Adipocyte (in vitro differentiated cells): ENCODE results near the gene TMEM126A.

Source experiments
- DNase-seq: peaks from one replicate; pipeline ENCODE4 v3.0.0-alpha.2; 2015; ENCODE audit warnings: low read depth
- H3K27me3 ChIP-seq: replicated peaks from 2 replicates; pipeline ENCODE4 v1.7.0; 2013; ENCODE audit warnings: mild to moderate bottlenecking, low read length, moderate library complexity; ENCODE audit not compliant: control insufficient read depth, insufficient read depth
- H3K36me3 ChIP-seq: 2 replicates; pipeline ENCODE4 v1.7.0; 2013; ENCODE audit warnings: low read length, mild to moderate bottlenecking, moderate library complexity; ENCODE audit not compliant: control insufficient read depth, insufficient read depth, severe bottlenecking
- H3K4me1 ChIP-seq: 2 replicates; pipeline ENCODE4 v1.7.0; 2013; ENCODE audit warnings: mild to moderate bottlenecking, low read length, moderate library complexity; ENCODE audit not compliant: control insufficient read depth, insufficient read depth
- H3K4me3 ChIP-seq: 2 replicates; pipeline ENCODE4 v1.7.0; 2013; ENCODE audit warnings: mild to moderate bottlenecking, low read length, moderate library complexity
- H3K9ac ChIP-seq: 2 replicates; pipeline ENCODE4 v1.7.0; 2013; ENCODE audit warnings: mild to moderate bottlenecking, low read length, moderate library complexity
- H3K9me3 ChIP-seq: 2 replicates; pipeline ENCODE4 v1.7.0; 2013; ENCODE audit warnings: mild to moderate bottlenecking, low read length, moderate library complexity; ENCODE audit not compliant: control insufficient read depth

Gene TMEM126A

DNA sequence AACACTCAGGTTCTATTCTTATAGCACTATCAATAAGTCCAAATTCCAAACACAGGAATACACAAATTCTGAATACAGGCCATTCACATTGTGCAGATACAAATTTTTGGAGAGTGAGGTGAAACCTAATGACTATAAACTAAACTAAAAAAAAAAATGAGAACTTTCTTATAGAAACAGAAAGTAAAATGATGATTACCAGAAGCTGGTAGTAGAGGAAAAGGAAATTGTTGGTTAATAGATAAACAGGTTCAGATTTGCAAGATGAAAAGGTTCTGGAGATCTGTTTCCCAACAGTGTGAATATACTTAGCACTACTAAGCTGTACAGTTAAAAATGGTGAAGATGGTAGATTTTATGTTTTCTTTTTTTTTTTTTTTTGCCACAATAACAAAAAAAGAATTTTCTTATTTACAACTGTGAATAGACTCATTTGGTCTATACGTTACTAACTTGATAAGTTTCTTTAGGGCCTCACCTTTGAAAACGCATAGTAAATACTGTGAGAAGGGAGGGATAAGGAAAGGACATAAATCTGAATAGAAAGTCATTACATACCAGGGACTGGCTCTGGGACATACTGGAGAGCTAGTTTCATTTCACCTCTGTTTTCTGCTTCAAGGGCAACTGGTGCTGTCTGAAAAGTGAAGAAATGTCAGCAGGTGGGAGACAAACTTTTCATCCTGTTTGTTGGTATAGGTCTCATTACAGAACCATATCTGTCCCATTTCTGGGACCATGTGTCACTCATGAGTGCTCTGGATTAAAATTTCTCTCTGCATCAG is 52.4 kb downstream of the TMEM126A start:
- Histone ChIP-seq H3K36me3 (no peaks in the 10 kb centered on the region), H3K9ac (no peak overlapping the region), H3K27me3 (no peaks in the 10 kb centered on the region), H3K4me3 (no peak overlapping the region), H3K9me3 (peaks cover 2% of the 10 kb centered on the region), H3K4me1 (no peaks in the 10 kb centered on the region)
- no peak for DNase-seq

DNA sequence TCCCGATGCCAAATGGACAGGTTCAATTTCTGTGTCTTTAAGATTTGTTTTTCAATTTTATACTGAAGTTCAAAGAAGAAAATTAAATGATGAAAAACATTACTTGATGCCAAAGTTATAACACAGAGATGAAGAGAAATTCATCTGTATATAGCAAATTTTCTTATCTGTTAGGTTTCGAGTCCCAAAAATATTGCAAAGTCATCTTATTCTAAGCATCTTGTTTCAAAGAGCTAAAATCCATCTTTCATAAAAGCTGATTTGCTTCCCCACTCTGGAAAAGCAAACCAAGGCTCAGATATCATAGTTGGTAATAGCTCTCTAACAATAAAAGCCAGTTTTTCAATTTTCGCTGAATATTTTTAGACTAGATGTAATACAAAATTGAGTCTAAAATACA is 57.2 kb downstream of the TMEM126A start:
- Histone ChIP-seq H3K9ac (no peak overlapping the region), H3K9me3 (peaks cover 2% of the 10 kb centered on the region), H3K27me3 (no peaks in the 10 kb centered on the region), H3K36me3 (no peaks in the 10 kb centered on the region), H3K4me3 (no peak overlapping the region), H3K4me1 (peaks cover 7% of the 10 kb centered on the region)
- no peak for DNase-seq

DNA sequence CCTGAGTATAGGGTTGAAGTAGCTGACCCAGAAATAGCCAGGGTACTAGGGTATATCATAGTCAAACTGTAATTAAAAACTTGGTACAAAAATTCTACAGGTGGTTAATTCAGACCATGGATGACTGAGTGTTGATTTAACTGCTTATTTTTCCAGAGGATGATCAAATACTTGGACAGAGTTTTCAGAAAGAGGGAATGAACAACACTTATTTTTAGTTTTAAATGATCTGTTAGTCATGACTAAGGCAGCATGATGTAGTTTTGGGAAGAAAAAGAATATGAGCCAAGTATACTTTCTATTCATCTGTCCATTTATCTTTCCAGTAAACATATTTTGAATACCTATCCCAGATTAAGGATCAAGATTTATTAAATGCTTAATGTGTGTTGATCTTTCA is 58.0 kb downstream of the TMEM126A start:
- H3K4me3 ChIP-seq, result no peak overlapping the region
- H3K27me3 ChIP-seq, result no peaks in the 10 kb centered on the region
- DNase-seq, result no peak
- H3K9me3 ChIP-seq, result peaks cover 2% of the 10 kb centered on the region
- no peak overlapping the region for H3K9ac ChIP-seq
- H3K4me1 ChIP-seq, result peaks cover 7% of the 10 kb centered on the region
- H3K36me3 ChIP-seq, result no peaks in the 10 kb centered on the region
